Stimulated activated CD4-positive, alpha-beta T cell treated with anti-CD3 and anti-CD28 coated beads, Interleukin-1b, Interleukin-23, amount 100 ng/mL, for 4 hours (primary cell): ENCODE data around the gene CALML3.
"Not testable (repeated sequence)": the region's sequence is repeated elsewhere in the genome, so short reads cannot be mapped to it uniquely, and the experiment has no call there.

Source experiments
- DNase-seq, 2 donors: peaks; one replicate each; pipeline ENCODE4 v3.0.0-alpha.2; 2020; ENCODE audit warnings: low read depth in 2 of 2

Gene CALML3

GRCh38 chr10:5524641-5525560 is at the start of gene CALML3:
TSS of gene CALML3 (plus strand) at chr10:5524961. CDS start at chr10:5525086, 125 bp downstream.
- DNase-seq: no peak

GRCh38 chr10:5475088-5475487 is 49.7 kb upstream of the CALML3 start:
- DNase-seq: not testable (repeated sequence)

- DNase-seq: not testable (repeated sequence)
Observed at GRCh38 chr10:5475974-5476807, 48.6 kb upstream of the CALML3 start.

- DNase-seq: no peak
Observed at GRCh38 chr10:5476918-5477525, 47.7 kb upstream of the CALML3 start.

- DNase-seq: no peak
Observed at GRCh38 chr10:5477948-5478693, 46.6 kb upstream of the CALML3 start.

GRCh38 chr10:5478694-5479305 is 46.0 kb upstream of the CALML3 start:
- no peak for DNase-seq

GRCh38 chr10:5479481-5480161 is 45.1 kb upstream of the CALML3 start:
- no peak for DNase-seq

- no peak for DNase-seq
Observed at GRCh38 chr10:5480162-5480941, 44.4 kb upstream of the CALML3 start.

GRCh38 chr10:5481121-5481520 is 43.6 kb upstream of the CALML3 start:
- DNase-seq: no peak

GRCh38 chr10:5482016-5482415 is 42.7 kb upstream of the CALML3 start:
- no peak for DNase-seq

GRCh38 chr10:5484205-5484604 is 40.6 kb upstream of the CALML3 start:
- no peak for DNase-seq

- no peak for DNase-seq
Observed at GRCh38 chr10:5485290-5485689, 39.5 kb upstream of the CALML3 start.

- no peak for DNase-seq
Observed at GRCh38 chr10:5485948-5486852, 38.6 kb upstream of the CALML3 start.

- no peak for DNase-seq
Observed at GRCh38 chr10:5486853-5487235, 37.9 kb upstream of the CALML3 start.

GRCh38 chr10:5488272-5489161 is 36.2 kb upstream of the CALML3 start:
- no peak for DNase-seq

- DNase-seq: no peak
Observed at GRCh38 chr10:5490032-5490431, 34.7 kb upstream of the CALML3 start.

GRCh38 chr10:5490698-5491464 is 33.9 kb upstream of the CALML3 start:
- DNase-seq: no peak
